ENCODE data around the gene MCOLN3.

MCOLN3 gene

GRCh38 chr1:85058311-85058710, 10.0 kb upstream of the MCOLN3 start:
- H3K27ac ChIP-seq, result peak overlapping the region in 3 of 11 experiments; percentile 14 to 57 (median 48); a peak in 5 of 22 replicates
- no peak for TF ChIP-seq Cebpa-rat (IDR thresholded peaks at IDR 0.05)
- peak overlapping the region in 3 of 11 experiments; percentile 13 to 76 (median 66); a peak in 5 of 22 replicates for H3K4me2 ChIP-seq
- no peak overlapping the region for H3K9ac ChIP-seq
- H3K4me1 ChIP-seq, result peaks cover 12 to 44% (median 15%) of the 10 kb centered on the region in 10 experiments
- H4K20me1 ChIP-seq, result no peaks in the 10 kb centered on the region
- no peaks in the 10 kb centered on the region for H3K36me3 ChIP-seq
- H3K27me3 ChIP-seq, result no peaks in the 10 kb centered on the region
- H3K4me3 ChIP-seq, result no peak overlapping the region
- H3K9me3 ChIP-seq (replicated peaks in 1 of 11), result no peaks in the 10 kb centered on the region

GRCh38 chr1:85054664-85055063, 6.4 kb upstream of the MCOLN3 start:
- Histone ChIP-seq H3K9me3 (replicated peaks in 1 of 11) (no peaks in the 10 kb centered on the region), H3K9ac (no peak overlapping the region), H3K4me2 (no peak overlapping the region), H3K27ac (no peak overlapping the region), H3K4me1 (peaks cover 0 to 26% (median 0%) of the 10 kb centered on the region in 10 experiments; a peak in 5 of 20 replicates), H3K27me3 (no peaks in the 10 kb centered on the region), H3K4me3 (no peak overlapping the region), H3K36me3 (no peaks in the 10 kb centered on the region), H4K20me1 (no peaks in the 10 kb centered on the region)
- TF ChIP-seq Cebpa-rat (IDR thresholded peaks at IDR 0.05), result no peak

GRCh38 chr1:85049735-85050166, 1.5 kb upstream of the MCOLN3 start:
- Histone ChIP-seq H3K27ac (no peak overlapping the region), H4K20me1 (no peaks in the 10 kb centered on the region), H3K9me3 (replicated peaks in 1 of 11) (peaks cover 9 to 18% (median 16%) of the 10 kb centered on the region in 11 experiments; a peak in 19 of 22 replicates), H3K36me3 (no peaks in the 10 kb centered on the region), H3K4me2 (no peak overlapping the region), H3K4me3 (no peak overlapping the region), H3K4me1 (no peaks in the 10 kb centered on the region), H3K27me3 (no peaks in the 10 kb centered on the region), H3K9ac (no peak overlapping the region)
- no peak for TF ChIP-seq Cebpa-rat (IDR thresholded peaks at IDR 0.05)

DNA sequence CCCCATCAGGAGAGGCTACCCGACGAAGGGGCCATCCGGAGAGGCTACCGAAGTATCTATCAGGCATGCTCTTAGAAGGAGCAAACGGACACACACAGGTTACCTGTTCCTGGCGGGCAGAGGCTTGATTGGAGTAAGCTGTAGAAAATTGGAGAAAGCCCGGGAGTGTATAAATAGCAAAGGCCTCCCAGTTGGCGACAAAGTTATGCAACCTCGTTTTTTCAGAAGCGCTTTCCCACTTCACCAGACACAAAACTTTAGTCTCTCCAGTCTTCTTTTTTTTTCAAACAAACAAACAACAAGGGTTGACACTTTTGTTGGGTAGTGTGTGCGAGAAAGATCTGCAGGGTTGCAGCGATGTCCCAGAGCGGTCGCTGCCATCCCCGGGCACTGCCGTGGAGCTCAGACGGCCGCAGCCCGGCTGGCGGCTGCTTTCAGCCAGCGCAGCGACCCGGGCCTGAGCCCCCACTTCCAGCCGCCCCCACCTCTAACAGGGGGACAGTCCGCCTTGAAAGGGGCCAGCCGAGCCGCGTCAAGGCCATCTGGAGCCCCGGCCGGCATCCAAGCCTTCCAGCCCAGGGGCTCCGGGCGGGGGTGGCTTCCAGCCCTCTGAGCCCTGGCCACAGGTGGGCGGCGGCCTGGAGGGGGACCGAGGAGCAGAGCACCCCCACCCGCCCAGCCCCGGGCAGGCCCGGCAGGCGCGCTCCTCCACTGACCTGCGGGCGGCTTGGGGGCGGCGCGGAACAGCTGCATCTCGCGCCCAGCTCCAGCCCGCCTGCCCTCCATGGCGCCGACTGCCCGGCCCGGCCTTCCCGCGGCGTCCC, 616 bp downstream of the MCOLN3 start:
- TF ChIP-seq Cebpa-rat (IDR thresholded peaks at IDR 0.05), result no peak
- H3K4me1 ChIP-seq, result no peaks in the 10 kb centered on the region
- no peaks in the 10 kb centered on the region for H3K36me3 ChIP-seq
- peaks cover 9 to 18% (median 16%) of the 10 kb centered on the region in 11 experiments; a peak in 19 of 22 replicates for H3K9me3 ChIP-seq (replicated peaks in 1 of 11)
- H3K9ac ChIP-seq, result no peak overlapping the region
- no peaks in the 10 kb centered on the region for H4K20me1 ChIP-seq
- no peak overlapping the region for H3K27ac ChIP-seq
- no peak overlapping the region for H3K4me3 ChIP-seq
- H3K4me2 ChIP-seq, result no peak overlapping the region
- no peaks in the 10 kb centered on the region for H3K27me3 ChIP-seq

DNA sequence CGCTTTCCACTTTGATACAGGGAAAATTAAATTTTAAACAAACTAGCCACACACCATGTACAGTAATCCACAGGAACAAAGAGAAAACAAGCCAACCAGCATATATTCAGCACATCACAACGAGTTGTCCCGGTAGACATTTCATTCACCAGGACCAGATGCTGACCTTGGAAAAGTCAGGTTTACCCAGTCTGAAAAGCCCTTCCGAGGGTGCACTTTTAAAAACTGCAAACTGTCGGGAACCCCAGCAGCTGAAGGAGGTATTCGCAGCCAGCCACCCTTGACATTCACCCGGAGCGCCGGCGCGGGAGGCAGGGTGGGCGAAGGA, 1.2 kb downstream of the MCOLN3 start:
- H3K27me3 ChIP-seq, result no peaks in the 10 kb centered on the region

DNA sequence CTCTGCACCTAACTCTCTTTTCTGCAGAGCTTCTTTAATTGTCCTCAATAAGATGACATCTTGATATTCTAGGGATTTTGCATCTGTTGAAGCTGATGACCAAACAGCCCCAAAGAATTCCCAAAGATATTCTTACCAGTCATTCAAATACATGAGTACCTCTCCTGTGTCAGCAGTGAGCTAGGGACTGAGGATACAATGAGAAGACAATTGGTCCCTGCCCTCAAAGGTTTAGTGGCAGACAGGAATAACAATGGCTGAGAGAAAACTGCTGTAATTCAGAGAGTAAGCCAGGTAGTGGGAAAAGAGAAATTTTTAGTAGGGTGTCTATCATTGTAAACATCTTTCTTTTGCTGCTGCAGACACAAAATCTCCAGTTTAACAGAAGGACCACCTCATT, 5.9 kb downstream of the MCOLN3 start:
- H3K4me2 ChIP-seq, result no peak overlapping the region
- no peaks in the 10 kb centered on the region for H3K27me3 ChIP-seq
- H3K4me3 ChIP-seq, result no peak overlapping the region
- H3K4me1 ChIP-seq, result no peaks in the 10 kb centered on the region
- no peaks in the 10 kb centered on the region for H4K20me1 ChIP-seq
- no peak for TF ChIP-seq Cebpa-rat (IDR thresholded peaks at IDR 0.05)
- H3K9me3 ChIP-seq (replicated peaks in 1 of 11), result peaks cover 0 to 3% (median 2%) of the 10 kb centered on the region in 11 experiments; a peak in 7 of 22 replicates
- H3K36me3 ChIP-seq, result no peaks in the 10 kb centered on the region
- no peak overlapping the region for H3K27ac ChIP-seq
- no peak overlapping the region for H3K9ac ChIP-seq

More for the DNA sequence above, 1.2 kb downstream of the MCOLN3 start:
- H3K36me3 ChIP-seq, result no peaks in the 10 kb centered on the region
- H3K9me3 ChIP-seq (replicated peaks in 1 of 11), result peaks cover 9 to 18% (median 16%) of the 10 kb centered on the region in 11 experiments; a peak in 19 of 22 replicates
- H4K20me1 ChIP-seq, result no peaks in the 10 kb centered on the region
- H3K4me1 ChIP-seq, result no peaks in the 10 kb centered on the region
- no peak overlapping the region for H3K4me3 ChIP-seq
- no peak for TF ChIP-seq Cebpa-rat (IDR thresholded peaks at IDR 0.05)
- H3K9ac ChIP-seq, result no peak overlapping the region
- no peak overlapping the region for H3K27ac ChIP-seq
- no peak overlapping the region for H3K4me2 ChIP-seq

DNA sequence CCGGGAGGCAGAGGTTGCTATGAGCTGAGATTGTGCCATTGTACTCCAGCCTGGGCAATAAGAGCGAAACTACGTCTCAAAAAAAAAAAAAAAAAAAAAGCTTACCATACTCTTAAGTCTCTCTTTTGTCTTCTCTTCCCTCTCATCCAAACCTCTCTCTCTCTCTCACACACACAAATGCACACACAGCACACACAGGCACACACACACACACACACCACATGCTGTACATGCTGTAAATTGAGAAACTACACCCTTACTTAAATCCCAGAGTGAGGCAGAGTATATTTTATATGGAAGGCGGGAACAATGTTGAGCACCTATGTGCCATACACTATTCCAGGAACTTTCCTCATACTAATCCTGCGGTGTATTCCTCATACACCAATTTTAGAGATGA, 6.5 kb downstream of the MCOLN3 start:
- H3K4me2 ChIP-seq, result no peak overlapping the region
- no peak for TF ChIP-seq Cebpa-rat (IDR thresholded peaks at IDR 0.05)
- H3K4me1 ChIP-seq, result no peaks in the 10 kb centered on the region
- no peak overlapping the region for H3K4me3 ChIP-seq
- no peaks in the 10 kb centered on the region for H3K27me3 ChIP-seq
- no peak overlapping the region for H3K9ac ChIP-seq
- no peaks in the 10 kb centered on the region for H3K36me3 ChIP-seq
- H3K9me3 ChIP-seq (replicated peaks in 1 of 11), result no peaks in the 10 kb centered on the region
- H3K27ac ChIP-seq, result no peak overlapping the region
- no peaks in the 10 kb centered on the region for H4K20me1 ChIP-seq

DNA sequence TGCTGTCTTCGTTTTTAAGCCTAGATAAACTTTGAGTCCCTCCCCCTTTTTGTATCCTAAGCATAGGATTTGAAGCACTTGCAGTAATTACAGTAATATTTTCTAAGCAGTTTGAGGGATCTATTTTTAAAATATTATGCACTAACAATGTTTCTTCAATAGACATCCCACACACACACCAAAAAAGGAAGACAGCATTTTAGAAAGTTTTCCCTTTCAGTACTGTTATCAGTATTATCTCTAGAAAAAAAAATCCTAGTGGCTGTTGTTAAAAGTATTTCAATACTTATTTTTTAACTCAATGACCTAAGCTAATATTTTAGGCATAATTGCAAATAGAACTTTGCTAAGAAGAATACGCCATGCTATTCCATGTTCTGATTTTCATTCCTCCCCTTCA, 15.1 kb downstream of the MCOLN3 start:
- Histone ChIP-seq H3K4me2 (no peak overlapping the region), H3K9ac (no peak overlapping the region), H3K9me3 (replicated peaks in 1 of 11) (no peaks in the 10 kb centered on the region), H3K27ac (no peak overlapping the region), H3K4me3 (no peak overlapping the region), H3K27me3 (no peaks in the 10 kb centered on the region), H4K20me1 (no peaks in the 10 kb centered on the region), H3K36me3 (no peaks in the 10 kb centered on the region), H3K4me1 (peaks cover 0 to 5% (median 0%) of the 10 kb centered on the region in 10 experiments; a peak in 1 of 20 replicates)
- TF ChIP-seq Cebpa-rat (IDR thresholded peaks at IDR 0.05), result no peak

DNA sequence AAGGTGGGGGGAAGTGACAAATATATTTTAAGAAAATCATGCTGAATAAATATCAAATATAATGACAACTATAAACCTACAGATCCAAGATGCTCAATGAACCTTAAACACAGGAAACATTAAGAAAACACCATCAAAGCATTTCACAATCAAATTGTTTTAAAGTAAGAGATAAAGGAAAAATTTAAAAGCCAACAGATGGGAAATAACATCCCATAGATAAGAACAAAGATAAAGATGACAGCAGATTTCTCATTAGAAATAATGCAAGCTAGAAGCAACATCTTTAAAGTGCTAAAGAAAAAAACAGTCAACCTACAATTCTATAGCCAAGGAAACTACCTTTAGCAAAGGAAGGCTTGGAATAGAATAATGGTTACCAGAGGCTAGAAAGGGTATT, 17.8 kb downstream of the MCOLN3 start:
- no peak for TF ChIP-seq Cebpa-rat (IDR thresholded peaks at IDR 0.05)
- no peaks in the 10 kb centered on the region for H4K20me1 ChIP-seq
- peaks cover 0 to 5% (median 0%) of the 10 kb centered on the region in 10 experiments; a peak in 1 of 20 replicates for H3K4me1 ChIP-seq

DNA sequence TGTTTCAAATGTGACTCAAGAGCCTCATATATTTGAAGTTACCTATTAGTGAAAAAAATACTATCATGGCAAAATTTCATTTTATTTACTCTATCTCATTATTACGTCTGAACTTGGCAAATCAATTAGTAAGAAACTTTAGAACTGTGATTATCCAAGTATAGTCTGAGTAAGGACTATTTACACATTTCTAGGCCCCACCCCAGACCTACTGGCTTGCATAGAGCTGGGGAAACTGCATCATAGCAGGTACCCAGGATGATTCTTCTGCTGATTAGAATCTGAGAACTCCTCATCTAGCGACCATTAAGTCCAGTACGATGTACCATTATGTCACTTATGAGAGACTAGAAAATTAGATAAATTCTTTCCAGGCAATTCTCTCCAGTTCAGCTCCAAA, 20.1 kb downstream of the MCOLN3 start:
- TF ChIP-seq Cebpa-rat (IDR thresholded peaks at IDR 0.05), result no peak
- H3K27me3 ChIP-seq, result no peaks in the 10 kb centered on the region

More for the DNA sequence above, 17.8 kb downstream of the MCOLN3 start:
- no peaks in the 10 kb centered on the region for H3K27me3 ChIP-seq
- H3K4me3 ChIP-seq, result no peak overlapping the region
- H3K36me3 ChIP-seq, result no peaks in the 10 kb centered on the region
- H3K4me2 ChIP-seq, result no peak overlapping the region; a peak in 2 of 22 replicates
- no peak overlapping the region for H3K27ac ChIP-seq
- no peak overlapping the region for H3K9ac ChIP-seq
- H3K9me3 ChIP-seq (replicated peaks in 1 of 11), result no peaks in the 10 kb centered on the region

More for the DNA sequence above, 20.1 kb downstream of the MCOLN3 start:
- H4K20me1 ChIP-seq, result no peaks in the 10 kb centered on the region
- H3K36me3 ChIP-seq, result no peaks in the 10 kb centered on the region
- no peaks in the 10 kb centered on the region for H3K9me3 ChIP-seq (replicated peaks in 1 of 11)
- no peak overlapping the region for H3K4me2 ChIP-seq
- H3K9ac ChIP-seq, result no peak overlapping the region
- H3K4me3 ChIP-seq, result no peak overlapping the region
- peaks cover 0 to 5% (median 0%) of the 10 kb centered on the region in 10 experiments; a peak in 1 of 20 replicates for H3K4me1 ChIP-seq
- no peak overlapping the region for H3K27ac ChIP-seq
